ENCODE results near the gene GPR160. TPM values are rescaled to one million over a fixed set of nuclear protein-coding genes. Genes with fewer than 3 reads are reported as not detected.
A peak's percentile ranks its signal among the peaks of the same experiment; 100 is the strongest.

Gene GPR160
- total and polyA plus RNA-seq, 2 of the 13 experiments (the other 11 are each of a cell fraction or from before 2014, with no cell fraction given), result 12.1 to 23.2 TPM

- TF ChIP-seq NRL (CRISPR knock-in tag; IDR thresholded peaks at IDR 0.05; ENCODE audit: borderline replicate concordance) (no peak), TCF7L2 (IDR thresholded peaks at IDR 0.05; ENCODE audit: low read depth, low read length) (no peak), CBX2 (IDR thresholded peaks at IDR 0.05; ENCODE audit: low read depth, low read length) (no peak), CBX2 (CRISPR knock-in tag; IDR thresholded peaks at IDR 0.05; ENCODE audit: low read depth) (no peak), PHB2 (IDR thresholded peaks at IDR 0.05; ENCODE audit: partially characterized antibody) (no peak), ZNF761 (CRISPR knock-in tag; conservative IDR thresholded peaks at IDR 0.05) (no peak), ZNF317 (CRISPR knock-in tag; IDR thresholded peaks at IDR 0.05) (0 out of 2 replicates have a peak, but pooled peaks have one; percentile 39), PCBP1 (IDR thresholded peaks at IDR 0.05; ENCODE audit: borderline replicate concordance, low read depth, low read length) (no peak), ZFP37 (CRISPR knock-in tag; IDR thresholded peaks at IDR 0.05; ENCODE audit: borderline replicate concordance) (no peak), ETV6 (CRISPR knock-in tag; conservative IDR thresholded peaks at IDR 0.05) (no peak), ZNF609 (CRISPR knock-in tag; IDR thresholded peaks at IDR 0.05; ENCODE audit: borderline replicate concordance) (peak; percentile 63; the same call in 1 of the 2 replicates), ZSCAN5A (CRISPR knock-in tag; IDR thresholded peaks at IDR 0.05; ENCODE audit: borderline replicate concordance) (peak; percentile 44; the same call in 1 of the 2 replicates), NR1H2 (CRISPR knock-in tag; IDR thresholded peaks at IDR 0.05; ENCODE audit: borderline replicate concordance, low read depth) (no peak), ZNF567 (CRISPR knock-in tag; IDR thresholded peaks at IDR 0.05; ENCODE audit: borderline replicate concordance) (no peak), LCORL (IDR thresholded peaks at IDR 0.05) (no peak), LCORL (CRISPR knock-in tag; IDR thresholded peaks at IDR 0.05) (no peak), ELF4 (CRISPR knock-in tag; IDR thresholded peaks at IDR 0.05; ENCODE audit: borderline replicate concordance) (no peak), ZNF569 (CRISPR knock-in tag; IDR thresholded peaks at IDR 0.05; ENCODE audit: borderline replicate concordance) (no peak), SP2 (CRISPR knock-in tag; IDR thresholded peaks at IDR 0.05) (no peak), PLRG1 (conservative IDR thresholded peaks at IDR 0.05) (no peak), MTF1 (CRISPR knock-in tag; IDR thresholded peaks at IDR 0.05) (no peak), ZBTB21 (CRISPR knock-in tag; IDR thresholded peaks at IDR 0.05) (no peak), NFIC (IDR thresholded peaks at IDR 0.05; ENCODE audit: low read length) (peak; percentile 58; the same call in 1 of the 2 replicates)
Measured at GRCh38 chr3:170003881-170004356, 33.9 kb upstream of the GPR160 start (continued).
